H1 (cell line): ENCODE measurements around the gene SSTR5. TPM values are rescaled to one million over a fixed set of nuclear protein-coding genes. Genes with fewer than 3 reads are reported as not detected.

Experiments
- CTCF ChIA-PET: fragments of 300-600 bp; sonication (Branson Sonifier 250); formaldehyde crosslinking; loops from one replicate; lab custom pipeline; 2021; ENCODE audit not compliant: partially characterized antibody; lab: Charles Lee
- POLR2A ChIA-PET: fragments of 300-600 bp; sonication (Branson Sonifier 250); formaldehyde crosslinking; loops from one replicate; lab custom pipeline; 2021; ENCODE audit warnings: inconsistent platforms; ENCODE audit not compliant: partially characterized antibody; lab: Charles Lee
- DNase-seq, 2 experiments: peaks; one replicate each; pipeline versions ENCODE4 v3.0.0 to v3.0.0-alpha.2; 2010 to 2022; ENCODE audit warnings: low spot score in 2 of 2, low read depth in 1 of 2, mixed read lengths in 1 of 2
- FAIRE-seq: peaks from 2 replicates; lab custom pipeline; 2011; peaks lifted over from hg19 to GRCh38; lab: Jason Lieb, UNC
- H2AFZ ChIP-seq: 2 replicates; pipeline ENCODE4 v1.8.1; 2012; ENCODE audit warnings: low read length, inconsistent platforms
- H2AK5ac ChIP-seq: 2 replicates; pipeline ENCODE4 v1.6.1; 2013; ENCODE audit warnings: low read depth, low read length
- H2BK120ac ChIP-seq: replicated peaks from 2 replicates; pipeline ENCODE3; 2013; ENCODE audit warnings: low read depth, low read length, inconsistent platforms
- H2BK12ac ChIP-seq: 2 replicates; pipeline ENCODE4 v1.6.1; 2013; ENCODE audit warnings: low read depth, low read length
- H2BK15ac ChIP-seq: 2 replicates; pipeline ENCODE4 v1.6.1; 2013; ENCODE audit warnings: low read length
- H2BK20ac ChIP-seq: 2 replicates; pipeline ENCODE4 v1.6.1; 2013; ENCODE audit warnings: low read length
- H2BK5ac ChIP-seq: 2 replicates; pipeline ENCODE4 v1.6.1; 2013; ENCODE audit warnings: low read depth, low read length
- H3K14ac ChIP-seq: 2 replicates; pipeline ENCODE4 v1.6.1; 2013; ENCODE audit warnings: inconsistent platforms; ENCODE audit not compliant: insufficient read length
- H3K18ac ChIP-seq: 2 replicates; pipeline ENCODE4 v1.6.1; 2013; ENCODE audit warnings: low read length; ENCODE audit errors: extremely low read depth
- H3K23ac ChIP-seq: 2 replicates; pipeline ENCODE4 v1.6.1; 2013; ENCODE audit warnings: inconsistent platforms; ENCODE audit not compliant: insufficient read length
- H3K23me2 ChIP-seq: 2 replicates; pipeline ENCODE4 v1.6.1; 2013; ENCODE audit warnings: low read depth, low read length
- H3K27ac ChIP-seq: 2 replicates; pipeline ENCODE4 v1.6.1; 2011; ENCODE audit warnings: low read depth, low read length, inconsistent platforms
- H3K27me3 ChIP-seq, 4 experiments: replicated peaks in 1 of 4; 1 replicate in 1 of 4; 2 replicates in 3 of 4; pipeline versions ENCODE4 v1.6.1 to v1.8.1; 2011 to 2013; ENCODE audit warnings: low read length in 3 of 4, mild to moderate bottlenecking in 3 of 4, inconsistent platforms in 2 of 4, mixed read lengths in 2 of 4, moderate library complexity in 1 of 4; ENCODE audit not compliant: control insufficient read depth in 3 of 4, insufficient read depth in 3 of 4; ENCODE audit errors: extremely low read depth in 1 of 4
- H3K36me3 ChIP-seq, 4 experiments: 2 replicates each; pipeline versions ENCODE4 v1.6.1 to v1.8.1; 2011 to 2013; ENCODE audit warnings: mild to moderate bottlenecking in 4 of 4, low read length in 3 of 4, moderate library complexity in 2 of 4, control low read depth in 1 of 4, inconsistent platforms in 1 of 4; ENCODE audit not compliant: insufficient read depth in 4 of 4, control insufficient read depth in 2 of 4
- H3K4ac ChIP-seq: replicated peaks from 2 replicates; pipeline ENCODE3; 2013; ENCODE audit warnings: low read length, low read depth, mixed read lengths, inconsistent platforms; ENCODE audit not compliant: insufficient read length
- H3K4me1 ChIP-seq, 4 experiments: replicated peaks in 1 of 4; 1 replicate in 1 of 4; 2 replicates in 3 of 4; pipeline versions ENCODE4 v1.6.1 to v1.8.1; 2011 to 2013; ENCODE audit warnings: low read length in 3 of 4, inconsistent platforms in 2 of 4, mixed read lengths in 1 of 4; ENCODE audit not compliant: insufficient read depth in 4 of 4, control insufficient read depth in 3 of 4
- H3K4me2 ChIP-seq, 2 experiments: 2 replicates each; pipeline versions ENCODE4 v1.6.1 to v1.8.1; 2011 to 2013; ENCODE audit warnings: low read depth in 2 of 2, low read length in 2 of 2, control low read depth in 1 of 2, inconsistent platforms in 1 of 2, mild to moderate bottlenecking in 1 of 2; ENCODE audit not compliant: insufficient read depth in 1 of 2
- H3K4me3 ChIP-seq, 4 experiments: fragments of 200-600, 300-600 bp in 1 of 4; sonication (generic), shearing (Covaris generic), sonication (Bioruptor Twin) in 1 of 4; 2 replicates each; pipeline versions ENCODE4 v1.5.1 to v1.8.1; 2011 to 2016; ENCODE audit warnings: low read length in 4 of 4, low read depth in 3 of 4, control low read depth in 2 of 4, inconsistent platforms in 2 of 4, mild to moderate bottlenecking in 2 of 4, mixed read lengths in 1 of 4, moderate library complexity in 1 of 4; ENCODE audit not compliant: insufficient read depth in 2 of 4; ENCODE audit errors: extremely low read depth in 1 of 4
- H3K56ac ChIP-seq: replicated peaks from 2 replicates; pipeline ENCODE3; 2013; ENCODE audit warnings: low read depth, mild to moderate bottlenecking, mixed read lengths, low read length, inconsistent platforms; ENCODE audit not compliant: insufficient read length
- H3K79me1 ChIP-seq: 2 replicates; pipeline ENCODE4 v1.6.1; 2013; ENCODE audit warnings: low read depth, low read length, control low read depth
- H3K79me2 ChIP-seq, 2 experiments: 2 replicates each; pipeline versions ENCODE4 v1.6.1 to v1.8.1; 2012 to 2013; ENCODE audit warnings: low read length in 2 of 2, mild to moderate bottlenecking in 2 of 2, inconsistent platforms in 1 of 2; ENCODE audit not compliant: insufficient read depth in 2 of 2, control insufficient read depth in 1 of 2
- H3K9ac ChIP-seq, 4 experiments: replicated peaks in 1 of 4; 1 replicate in 1 of 4; 2 replicates in 3 of 4; pipeline versions ENCODE4 v1.6.1 to v1.8.1; 2011 to 2013; ENCODE audit warnings: low read depth in 3 of 4, low read length in 3 of 4, control low read depth in 2 of 4, mild to moderate bottlenecking in 2 of 4, moderate library complexity in 2 of 4, inconsistent platforms in 1 of 4; ENCODE audit errors: extremely low read depth in 1 of 4
- H3K9me3 ChIP-seq, 2 experiments: 2 replicates each; pipeline versions ENCODE4 v1.6.1 to v1.8.1; 2012 to 2013; ENCODE audit warnings: mild to moderate bottlenecking in 2 of 2, moderate library complexity in 2 of 2, control low read depth in 1 of 2, inconsistent platforms in 1 of 2, low read depth in 1 of 2, low read length in 1 of 2, mixed read lengths in 1 of 2; ENCODE audit not compliant: insufficient read depth in 2 of 2
- H4K20me1 ChIP-seq, 2 experiments: replicated peaks in 1 of 2; 2 replicates each; pipeline versions ENCODE3 to v1.8.1; 2011 to 2013; ENCODE audit warnings: inconsistent platforms in 2 of 2, low read length in 2 of 2, mild to moderate bottlenecking in 1 of 2; ENCODE audit not compliant: insufficient read depth in 2 of 2, control insufficient read depth in 1 of 2
- H4K5ac ChIP-seq: 2 replicates; pipeline ENCODE4 v1.6.1; 2013; ENCODE audit warnings: low read length, low read depth, mixed read lengths, inconsistent platforms; ENCODE audit not compliant: insufficient read length
- H4K8ac ChIP-seq: 2 replicates; pipeline ENCODE4 v1.8.0; 2013; ENCODE audit warnings: mild to moderate bottlenecking, moderate library complexity, low read length, inconsistent platforms; ENCODE audit not compliant: insufficient read depth; ENCODE audit errors: extremely low read depth
- H4K91ac ChIP-seq: replicated peaks from 2 replicates; pipeline ENCODE3; 2013; ENCODE audit warnings: low read length, mixed read lengths, inconsistent platforms; ENCODE audit not compliant: insufficient read length
- BRCA1 ChIP-seq: IDR thresholded peaks from 2 replicates; pipeline ENCODE4 v1.6.1; 2012; ENCODE audit warnings: low read depth, low read length, improper control_type of control experiment
- POLR2AphosphoS5 ChIP-seq: IDR thresholded peaks from 2 replicates; pipeline ENCODE4 v1.6.1; 2011; ENCODE audit warnings: low read depth, low read length
- SP1 ChIP-seq: IDR thresholded peaks from 2 replicates; pipeline ENCODE4 v1.6.1; 2011; ENCODE audit warnings: low read depth, low read length
- SP4 ChIP-seq: IDR thresholded peaks from 2 replicates; pipeline ENCODE4 v1.6.1; 2012; ENCODE audit warnings: low read length, inconsistent platforms
- WGBS, 2 experiments: shearing (Covaris generic) in 1 of 2; methylation state at CpG; one replicate each; pipeline versions ENCODE4 v1.1.6 to v1.1.7; 2013 to 2015; ENCODE audit warnings: low lambda C conversion rate in 2 of 2, mixed read lengths in 2 of 2, inconsistent platforms in 1 of 2, low coverage in 1 of 2, missing lambda C conversion rate in 1 of 2; ENCODE audit not compliant: insufficient replicate concordance in 2 of 2, insufficient coverage in 1 of 2, insufficient read length in 1 of 2; ENCODE audit errors: extremely low coverage in 1 of 2, missing lambda C conversion rate in 1 of 2; 5-methylcytosine and 5-hydroxymethylcytosine counted together
- polyA plus RNA-seq, 7 experiments: library from polyadenylated mRNA; depleted of rRNA in 3 of 7; stranded (reverse) in 5 of 7; unstranded in 2 of 7; fragments of >200 nt in 5 of 7; fragments of 200-250 nt in 2 of 7; gene quantifications; 1 replicate in 5 of 7; 2 replicates in 1 of 7; 4 replicates in 1 of 7; pipeline versions ENCODE4 v1.2.1 to v1.2.3, GENCODE V29; 2011 to 2013; ENCODE audit warnings: missing spikeins in 2 of 7, mixed read lengths in 2 of 7
- total RNA-seq: library from RNA; stranded (reverse); fragmentation: NEBNext Ultra II Directional; extraction: Animal tissue kit (Norgen Biotek cat#: 25700); gene quantifications from 2 replicates; pipeline ENCODE4 v1.2.1, GENCODE V29; 2021

SSTR5 gene
- total and polyA plus RNA-seq, 2 of the 8 experiments (the other 6 are each of a cell fraction or from before 2014, with no cell fraction given), result 0.56 to 0.60 TPM

GRCh38 chr16:1045310-1045992, 27.1 kb upstream of the SSTR5 start:
- CTCF ChIA-PET, result interaction anchor here (1.7 kb wide), 1 partner anchor 12 kb away, joined by 6 read pairs; no protein-coding TSS in a partner anchor
- no peak overlapping the region for H3K14ac ChIP-seq
- H4K8ac ChIP-seq, result peak overlapping the region; percentile 85
- TF ChIP-seq POLR2AphosphoS5 (no peak), SP4 (no peak), BRCA1 (no peak), SP1 (no peak)
- TF ChIP-seq, all 59 proteins: peak for 0
- H3K18ac ChIP-seq, result no peak overlapping the region; the same call in 1 of the 2 replicates
- H3K9me3 ChIP-seq, result peaks cover 0 to 4% of the 10 kb centered on the region in 2 experiments; a peak in 2 of 4 replicates
- H3K4me3 ChIP-seq, result no peak overlapping the region
- H2BK120ac ChIP-seq, result no peak overlapping the region
- H3K23ac ChIP-seq, result no peak overlapping the region
- H3K4me1 ChIP-seq, result peaks cover 0 to 10% (median 5%) of the 10 kb centered on the region in 4 experiments; a peak in 6 of 7 replicates
- H3K4me2 ChIP-seq, result no peak overlapping the region
- WGBS, 2 experiments, result 95% methylated on average over 24 of the region's 38 CpGs; no CpG with 5 or more reads in 1 of the 2 experiments
- H4K91ac ChIP-seq, result no peak overlapping the region
- no peak overlapping the region for H2AFZ ChIP-seq
- H3K79me1 ChIP-seq, result no peaks in the 10 kb centered on the region
- no peak overlapping the region for H2BK5ac ChIP-seq
- FAIRE-seq (no peak), DNase-seq (no peak)
- H4K5ac ChIP-seq, result no peak overlapping the region
- no peaks in the 10 kb centered on the region for H3K36me3 ChIP-seq
- H3K79me2 ChIP-seq, result no peaks in the 10 kb centered on the region
- H2BK15ac ChIP-seq, result no peak overlapping the region
- no peak overlapping the region for H3K56ac ChIP-seq
- no peak overlapping the region for H3K4ac ChIP-seq
- POLR2A ChIA-PET, result no interaction called here
- no peak overlapping the region for H2AK5ac ChIP-seq
- H3K27ac ChIP-seq, result no peak overlapping the region
- H3K23me2 ChIP-seq, result no peaks in the 10 kb centered on the region
- H2BK20ac ChIP-seq, result no peak overlapping the region
- H3K27me3 ChIP-seq, result peaks cover 0 to 2% (median 0%) of the 10 kb centered on the region in 4 experiments; a peak in 2 of 7 replicates
- H4K20me1 ChIP-seq, result no peaks in the 10 kb centered on the region
- H3K9ac ChIP-seq, result no peak overlapping the region
- no peak overlapping the region for H2BK12ac ChIP-seq
